Head of caudate nucleus (tissue), 42 donors: ENCODE measurements around the gene RASSF4.

ENCODE experiments used
- DNase-seq, 42 donors: peaks; one replicate each; pipeline versions ENCODE4 v3.0.0 to v3.0.0-alpha.2; 2020 to 2021; ENCODE audit warnings: mixed read lengths in 7 of 42
- intact Hi-C: fragments of 100-400 bp; cut with DNase I; formaldehyde crosslinking; loops from one replicate; pipeline ENCODE4 v1.15.0; 2022

RASSF4 gene

GRCh38 chr10:44925811-44926750 is 33.5 kb upstream of the RASSF4 start:
- intact Hi-C loops: no loop called here
- peak in 2 of 42 donors; percentile 10 to 36 for DNase-seq

- intact Hi-C loops: no loop called here
- peak in 2 of 42 donors; percentile 16 to 29 for DNase-seq
These were observed 32.8 kb upstream of the RASSF4 start for GRCh38 chr10:44926751-44927351.

- intact Hi-C loops: no loop called here
- DNase-seq: peak in 2 of 42 donors; percentile 19 to 36
These were observed 32.2 kb upstream of the RASSF4 start for GRCh38 chr10:44927352-44927751.

GRCh38 chr10:44928462-44928861 is 31.1 kb upstream of the RASSF4 start:
- DNase-seq: no peak
- intact Hi-C loops: no loop called here

GRCh38 chr10:44929356-44930255 is 30.0 kb upstream of the RASSF4 start:
- intact Hi-C loops: loop anchor here (5.0 kb wide), 1 partner anchor 48 kb away; the partner anchor contains the start of gene DEPP1
- peak in 3 of 42 donors; percentile 11 to 32 (median 27) for DNase-seq

- intact Hi-C loops: loop anchor here (5.0 kb wide), 1 partner anchor 46 kb away; the partner anchor contains the start of gene DEPP1
- DNase-seq: peak in 3 of 42 donors; percentile 15 to 27 (median 20)
These were observed 28.5 kb upstream of the RASSF4 start for GRCh38 chr10:44930904-44931620.

- intact Hi-C loops: loop anchor here (5.0 kb wide), 1 partner anchor 45 kb away; the partner anchor contains the start of gene DEPP1
- DNase-seq: peak in 2 of 42 donors; percentile 33 to 44
These were observed 27.7 kb upstream of the RASSF4 start for GRCh38 chr10:44931621-44932516.

GRCh38 chr10:44932517-44933450 is 26.8 kb upstream of the RASSF4 start:
- intact Hi-C loops: loop anchor here (5.0 kb wide), 1 partner anchor 45 kb away; the partner anchor contains the start of gene DEPP1
- DNase-seq: peak; percentile 80 to 97 (median 92)

GRCh38 chr10:44933451-44934321 is 25.9 kb upstream of the RASSF4 start:
- intact Hi-C loops: loop anchor here (5.0 kb wide), 1 partner anchor 44 kb away; the partner anchor contains the start of gene DEPP1

GRCh38 chr10:44934416-44935200 is 25.0 kb upstream of the RASSF4 start:
- peak in 5 of 42 donors; percentile 37 to 57 (median 45) for DNase-seq
- intact Hi-C loops: loop anchor here (5.0 kb wide), 1 partner anchor 43 kb away; the partner anchor contains the start of gene DEPP1

More at GRCh38 chr10:44933451-44934321, 25.9 kb upstream of the RASSF4 start:
- DNase-seq: peak in 3 of 42 donors; percentile 19 to 39 (median 33)

GRCh38 chr10:44935201-44935965 is 24.2 kb upstream of the RASSF4 start:
- intact Hi-C loops: no loop called here
- peak; percentile 52 to 92 (median 80) for DNase-seq

GRCh38 chr10:44935966-44936295 is 23.7 kb upstream of the RASSF4 start:
- intact Hi-C loops: no loop called here
- no peak for DNase-seq

GRCh38 chr10:44936314-44936975 is 23.2 kb upstream of the RASSF4 start:
- intact Hi-C loops: no loop called here
- peak in 4 of 42 donors; percentile 5 to 30 (median 24) for DNase-seq
